H1 (cell line): ENCODE results near the gene SLC25A36. TPM values are rescaled to one million over a fixed set of nuclear protein-coding genes. Genes with fewer than 3 reads are reported as not detected.
"Not testable (repeated sequence)": the region's sequence is repeated elsewhere in the genome, so short reads cannot be mapped to it uniquely, and the experiment has no call there.

Experiments used
- CTCF ChIA-PET: fragments of 300-600 bp; sonication (Branson Sonifier 250); formaldehyde crosslinking; loops from one replicate; lab custom pipeline; 2021; ENCODE audit not compliant: partially characterized antibody; lab: Charles Lee
- POLR2A ChIA-PET: fragments of 300-600 bp; sonication (Branson Sonifier 250); formaldehyde crosslinking; loops from one replicate; lab custom pipeline; 2021; ENCODE audit warnings: inconsistent platforms; ENCODE audit not compliant: partially characterized antibody; lab: Charles Lee
- DNase-seq, 2 experiments: peaks; one replicate each; pipeline versions ENCODE4 v3.0.0 to v3.0.0-alpha.2; 2010 to 2022; ENCODE audit warnings: low spot score in 2 of 2, low read depth in 1 of 2, mixed read lengths in 1 of 2
- FAIRE-seq: peaks from 2 replicates; lab custom pipeline; 2011; peaks lifted over from hg19 to GRCh38; lab: Jason Lieb, UNC
- H2AFZ ChIP-seq: 2 replicates; pipeline ENCODE4 v1.8.1; 2012; ENCODE audit warnings: low read length, inconsistent platforms
- H2AK5ac ChIP-seq: 2 replicates; pipeline ENCODE4 v1.6.1; 2013; ENCODE audit warnings: low read depth, low read length
- H2BK120ac ChIP-seq: replicated peaks from 2 replicates; pipeline ENCODE3; 2013; ENCODE audit warnings: low read depth, low read length, inconsistent platforms
- H2BK12ac ChIP-seq: 2 replicates; pipeline ENCODE4 v1.6.1; 2013; ENCODE audit warnings: low read depth, low read length
- H2BK15ac ChIP-seq: 2 replicates; pipeline ENCODE4 v1.6.1; 2013; ENCODE audit warnings: low read length
- H2BK20ac ChIP-seq: 2 replicates; pipeline ENCODE4 v1.6.1; 2013; ENCODE audit warnings: low read length
- H2BK5ac ChIP-seq: 2 replicates; pipeline ENCODE4 v1.6.1; 2013; ENCODE audit warnings: low read depth, low read length
- H3K14ac ChIP-seq: 2 replicates; pipeline ENCODE4 v1.6.1; 2013; ENCODE audit warnings: inconsistent platforms; ENCODE audit not compliant: insufficient read length
- H3K18ac ChIP-seq: 2 replicates; pipeline ENCODE4 v1.6.1; 2013; ENCODE audit warnings: low read length; ENCODE audit errors: extremely low read depth
- H3K23ac ChIP-seq: 2 replicates; pipeline ENCODE4 v1.6.1; 2013; ENCODE audit warnings: inconsistent platforms; ENCODE audit not compliant: insufficient read length
- H3K23me2 ChIP-seq: 2 replicates; pipeline ENCODE4 v1.6.1; 2013; ENCODE audit warnings: low read depth, low read length
- H3K27ac ChIP-seq: 2 replicates; pipeline ENCODE4 v1.6.1; 2011; ENCODE audit warnings: low read depth, low read length, inconsistent platforms
- H3K27me3 ChIP-seq, 4 experiments: replicated peaks in 1 of 4; 1 replicate in 1 of 4; 2 replicates in 3 of 4; pipeline versions ENCODE4 v1.6.1 to v1.8.1; 2011 to 2013; ENCODE audit warnings: low read length in 3 of 4, mild to moderate bottlenecking in 3 of 4, inconsistent platforms in 2 of 4, mixed read lengths in 2 of 4, moderate library complexity in 1 of 4; ENCODE audit not compliant: control insufficient read depth in 3 of 4, insufficient read depth in 3 of 4; ENCODE audit errors: extremely low read depth in 1 of 4
- H3K36me3 ChIP-seq, 4 experiments: 2 replicates each; pipeline versions ENCODE4 v1.6.1 to v1.8.1; 2011 to 2013; ENCODE audit warnings: mild to moderate bottlenecking in 4 of 4, low read length in 3 of 4, moderate library complexity in 2 of 4, control low read depth in 1 of 4, inconsistent platforms in 1 of 4; ENCODE audit not compliant: insufficient read depth in 4 of 4, control insufficient read depth in 2 of 4
- H3K4ac ChIP-seq: replicated peaks from 2 replicates; pipeline ENCODE3; 2013; ENCODE audit warnings: low read length, low read depth, mixed read lengths, inconsistent platforms; ENCODE audit not compliant: insufficient read length
- H3K4me1 ChIP-seq, 4 experiments: replicated peaks in 1 of 4; 1 replicate in 1 of 4; 2 replicates in 3 of 4; pipeline versions ENCODE4 v1.6.1 to v1.8.1; 2011 to 2013; ENCODE audit warnings: low read length in 3 of 4, inconsistent platforms in 2 of 4, mixed read lengths in 1 of 4; ENCODE audit not compliant: insufficient read depth in 4 of 4, control insufficient read depth in 3 of 4
- H3K4me2 ChIP-seq, 2 experiments: 2 replicates each; pipeline versions ENCODE4 v1.6.1 to v1.8.1; 2011 to 2013; ENCODE audit warnings: low read depth in 2 of 2, low read length in 2 of 2, control low read depth in 1 of 2, inconsistent platforms in 1 of 2, mild to moderate bottlenecking in 1 of 2; ENCODE audit not compliant: insufficient read depth in 1 of 2
- H3K4me3 ChIP-seq, 4 experiments: fragments of 200-600, 300-600 bp in 1 of 4; sonication (generic), shearing (Covaris generic), sonication (Bioruptor Twin) in 1 of 4; 2 replicates each; pipeline versions ENCODE4 v1.5.1 to v1.8.1; 2011 to 2016; ENCODE audit warnings: low read length in 4 of 4, low read depth in 3 of 4, control low read depth in 2 of 4, inconsistent platforms in 2 of 4, mild to moderate bottlenecking in 2 of 4, mixed read lengths in 1 of 4, moderate library complexity in 1 of 4; ENCODE audit not compliant: insufficient read depth in 2 of 4; ENCODE audit errors: extremely low read depth in 1 of 4
- H3K56ac ChIP-seq: replicated peaks from 2 replicates; pipeline ENCODE3; 2013; ENCODE audit warnings: low read depth, mild to moderate bottlenecking, mixed read lengths, low read length, inconsistent platforms; ENCODE audit not compliant: insufficient read length
- H3K79me1 ChIP-seq: 2 replicates; pipeline ENCODE4 v1.6.1; 2013; ENCODE audit warnings: low read depth, low read length, control low read depth
- H3K79me2 ChIP-seq, 2 experiments: 2 replicates each; pipeline versions ENCODE4 v1.6.1 to v1.8.1; 2012 to 2013; ENCODE audit warnings: low read length in 2 of 2, mild to moderate bottlenecking in 2 of 2, inconsistent platforms in 1 of 2; ENCODE audit not compliant: insufficient read depth in 2 of 2, control insufficient read depth in 1 of 2
- H3K9ac ChIP-seq, 4 experiments: replicated peaks in 1 of 4; 1 replicate in 1 of 4; 2 replicates in 3 of 4; pipeline versions ENCODE4 v1.6.1 to v1.8.1; 2011 to 2013; ENCODE audit warnings: low read depth in 3 of 4, low read length in 3 of 4, control low read depth in 2 of 4, mild to moderate bottlenecking in 2 of 4, moderate library complexity in 2 of 4, inconsistent platforms in 1 of 4; ENCODE audit errors: extremely low read depth in 1 of 4
- H3K9me3 ChIP-seq, 2 experiments: 2 replicates each; pipeline versions ENCODE4 v1.6.1 to v1.8.1; 2012 to 2013; ENCODE audit warnings: mild to moderate bottlenecking in 2 of 2, moderate library complexity in 2 of 2, control low read depth in 1 of 2, inconsistent platforms in 1 of 2, low read depth in 1 of 2, low read length in 1 of 2, mixed read lengths in 1 of 2; ENCODE audit not compliant: insufficient read depth in 2 of 2
- H4K20me1 ChIP-seq, 2 experiments: replicated peaks in 1 of 2; 2 replicates each; pipeline versions ENCODE3 to v1.8.1; 2011 to 2013; ENCODE audit warnings: inconsistent platforms in 2 of 2, low read length in 2 of 2, mild to moderate bottlenecking in 1 of 2; ENCODE audit not compliant: insufficient read depth in 2 of 2, control insufficient read depth in 1 of 2
- H4K5ac ChIP-seq: 2 replicates; pipeline ENCODE4 v1.6.1; 2013; ENCODE audit warnings: low read length, low read depth, mixed read lengths, inconsistent platforms; ENCODE audit not compliant: insufficient read length
- H4K8ac ChIP-seq: 2 replicates; pipeline ENCODE4 v1.8.0; 2013; ENCODE audit warnings: mild to moderate bottlenecking, moderate library complexity, low read length, inconsistent platforms; ENCODE audit not compliant: insufficient read depth; ENCODE audit errors: extremely low read depth
- H4K91ac ChIP-seq: replicated peaks from 2 replicates; pipeline ENCODE3; 2013; ENCODE audit warnings: low read length, mixed read lengths, inconsistent platforms; ENCODE audit not compliant: insufficient read length
- WGBS, 2 experiments: shearing (Covaris generic) in 1 of 2; methylation state at CpG; one replicate each; pipeline versions ENCODE4 v1.1.6 to v1.1.7; 2013 to 2015; ENCODE audit warnings: low lambda C conversion rate in 2 of 2, mixed read lengths in 2 of 2, inconsistent platforms in 1 of 2, low coverage in 1 of 2, missing lambda C conversion rate in 1 of 2; ENCODE audit not compliant: insufficient replicate concordance in 2 of 2, insufficient coverage in 1 of 2, insufficient read length in 1 of 2; ENCODE audit errors: extremely low coverage in 1 of 2, missing lambda C conversion rate in 1 of 2; 5-methylcytosine and 5-hydroxymethylcytosine counted together
- polyA plus RNA-seq, 7 experiments: library from polyadenylated mRNA; depleted of rRNA in 3 of 7; stranded (reverse) in 5 of 7; unstranded in 2 of 7; fragments of >200 nt in 5 of 7; fragments of 200-250 nt in 2 of 7; gene quantifications; 1 replicate in 5 of 7; 2 replicates in 1 of 7; 4 replicates in 1 of 7; pipeline versions ENCODE4 v1.2.1 to v1.2.3, GENCODE V29; 2011 to 2013; ENCODE audit warnings: missing spikeins in 2 of 7, mixed read lengths in 2 of 7
- total RNA-seq: library from RNA; stranded (reverse); fragmentation: NEBNext Ultra II Directional; extraction: Animal tissue kit (Norgen Biotek cat#: 25700); gene quantifications from 2 replicates; pipeline ENCODE4 v1.2.1, GENCODE V29; 2021

Gene SLC25A36
- total and polyA plus RNA-seq, 2 of the 8 experiments (the other 6 are each of a cell fraction or from before 2014, with no cell fraction given): 42.9 to 71.8 TPM

DNA sequence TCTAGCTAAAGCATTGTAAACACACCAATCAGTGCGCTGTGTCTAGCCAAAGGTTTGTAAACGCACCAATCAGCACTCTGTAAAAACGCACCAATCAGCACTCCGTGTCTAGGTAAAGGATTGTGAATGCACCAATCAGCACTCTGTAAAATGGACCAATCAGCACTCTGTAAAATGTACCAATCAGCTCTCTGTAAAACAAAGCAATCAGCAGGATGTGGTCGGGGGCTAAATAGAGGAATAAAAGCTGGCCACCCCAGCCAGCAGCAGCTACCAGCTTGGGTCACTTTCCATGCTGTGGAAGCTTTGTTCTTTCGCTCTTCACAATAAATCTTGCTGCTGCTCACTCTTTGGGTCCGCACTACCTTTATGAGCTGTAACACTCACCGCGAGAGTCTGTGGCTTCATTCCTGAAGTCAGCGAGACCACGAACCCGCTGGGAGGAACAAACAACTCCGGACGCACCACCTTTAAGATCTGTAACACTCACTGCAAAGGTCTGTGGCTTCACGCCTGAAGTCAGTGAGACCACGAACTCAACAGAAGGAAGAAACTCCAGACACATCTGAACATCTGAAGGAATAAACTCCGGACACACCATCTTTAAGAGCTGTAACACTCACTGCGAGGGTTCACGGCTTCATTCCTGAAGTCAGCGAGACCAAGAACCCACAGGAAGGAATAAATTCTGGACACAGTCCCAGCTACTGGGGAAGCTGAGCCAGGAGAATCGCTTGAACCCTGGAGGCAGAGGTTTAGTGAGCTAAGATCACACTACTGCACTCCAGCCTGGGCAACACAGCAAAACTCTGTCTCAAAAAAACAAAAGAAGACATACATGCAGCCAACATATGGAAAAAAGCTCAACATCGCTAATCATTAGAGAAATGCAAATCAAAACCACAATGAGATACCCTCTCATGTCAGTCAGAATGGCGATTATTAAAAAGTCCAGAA is 76.0 kb downstream of the SLC25A36 start:
- H2BK15ac ChIP-seq, H2AFZ ChIP-seq, POLR2A ChIA-PET, H3K14ac ChIP-seq, H3K23ac ChIP-seq, FAIRE-seq, H3K4me3 ChIP-seq, DNase-seq, H3K4me1 ChIP-seq, H3K36me3 ChIP-seq, H2BK5ac ChIP-seq, H2BK120ac ChIP-seq, H4K8ac ChIP-seq, H3K9ac ChIP-seq, H2AK5ac ChIP-seq, H2BK12ac ChIP-seq, H3K27ac ChIP-seq, H3K18ac ChIP-seq, H4K91ac ChIP-seq, H3K79me2 ChIP-seq, H4K5ac ChIP-seq, H3K4me2 ChIP-seq, H3K9me3 ChIP-seq, H3K27me3 ChIP-seq, H3K79me1 ChIP-seq, H2BK20ac ChIP-seq, H3K56ac ChIP-seq, H4K20me1 ChIP-seq, H3K23me2 ChIP-seq, H3K4ac ChIP-seq: not testable (repeated sequence)
- CTCF ChIA-PET: interaction anchor here (0.9 to 11.3 kb wide), 10 partner anchors 11 to 174 kb away, joined by 3 to 123 read pairs (median 4); no protein-coding TSS in a partner anchor
- WGBS, 2 experiments: 88% methylated on average over 18 of the region's 23 CpGs; no CpG with 5 or more reads in 1 of the 2 experiments
